Measurements from ENCODE around the gene CD55. TPM values are rescaled to one million over a fixed set of nuclear protein-coding genes. Genes with fewer than 3 reads are reported as not detected.

CD55 gene
- total and polyA plus RNA-seq, 2 of the 13 experiments (the other 11 are each of a cell fraction or from before 2014, with no cell fraction given): 6.0 to 56.0 TPM

GRCh38 chr1:207314816-207315215 lies 6.7 kb upstream of the CD55 start (continued):
- no peak for TF ChIP-seq ATF3 (CRISPR knock-in tag; IDR thresholded peaks at IDR 0.05)
- no peak for TF ChIP-seq ZNF580 (CRISPR knock-in tag; IDR thresholded peaks at IDR 0.05; ENCODE audit: borderline replicate concordance, low read depth)
- TF ChIP-seq ZXDC (CRISPR knock-in tag; IDR thresholded peaks at IDR 0.05): no peak
- TF ChIP-seq JUN (CRISPR knock-in tag; IDR thresholded peaks at IDR 0.05): no peak

- ATAC-seq (no peak), FAIRE-seq (no peak), DNase-seq (ENCODE audit: low spot score) (no peak)
- Histone ChIP-seq H3K36me3 (replicated peaks in 1 of 2; ENCODE audit: control insufficient read depth in 1 of 2, insufficient read depth in 2 of 2, low read length in 2 of 2) (no peaks in the 10 kb centered on the region), H3K4me1 (ENCODE audit: insufficient read depth, low read length) (no peaks in the 10 kb centered on the region), H3K9ac (ENCODE audit: insufficient read depth, low read depth, low read length) (no peak overlapping the region), H4K20me1 (ENCODE audit: insufficient read depth, low read length) (no peaks in the 10 kb centered on the region), H3K27me3 (ENCODE audit: control insufficient read depth in 1 of 2, insufficient read depth in 2 of 2, low read length in 2 of 2) (no peaks in the 10 kb centered on the region; a peak in 1 of 5 replicates), H2AFZ (ENCODE audit: low read length) (no peak overlapping the region), H3K79me2 (ENCODE audit: insufficient read depth, low read length) (no peaks in the 10 kb centered on the region), H3K4me2 (ENCODE audit: low read depth, low read length) (no peak overlapping the region), H3K27ac (ENCODE audit: extremely low read length, insufficient read depth, low read length) (no peak overlapping the region), H3K9me3 (ENCODE audit: low read length) (no peaks in the 10 kb centered on the region), H3K4me3 (replicated peaks in 1 of 3; ENCODE audit: insufficient read depth in 1 of 3, low read depth in 2 of 3, low read length in 3 of 3) (no peak overlapping the region)
- BruUV-seq (replicated peaks): no TSS peak
- ChIA-PET CTCF (ENCODE audit: low intra/inter-chr PET ratio, low total read pairs) (no interaction called here), POLR2A (no interaction called here)
- peak; percentile 84 for TF ChIP-seq MNT (IDR thresholded peaks at IDR 0.05)
- no peak for TF ChIP-seq CSRNP1 (CRISPR knock-in tag; IDR thresholded peaks at IDR 0.05)
- 78% methylated on average over 3 of the region's 3 CpGs for WGBS (ENCODE audit: low lambda C conversion rate)
- intact Hi-C loops (cut with micrococcal nuclease; ENCODE audit: unreplicated experiment): no loop called here
- in situ Hi-C loops (cut with HindIII; ENCODE audit: extremely low pct_ligation_motif_present, low pct_unique_long_range_greater_than_20kb): no loop called here
These were observed 6.0 kb upstream of the CD55 start for GRCh38 chr1:207315435-207315834.
